Peyer's patch (tissue), 4 donors: ENCODE measurements around the gene CA5A. TPM values are rescaled to one million over a fixed set of nuclear protein-coding genes. Genes with fewer than 3 reads are reported as not detected.
"Not testable (repeated sequence)": the region's sequence is repeated elsewhere in the genome, so short reads cannot be mapped to it uniquely, and the experiment has no call there.

Experiments used
- DNase-seq, 3 donors: peaks; one replicate each; pipeline ENCODE4 v3.0.0-alpha.2; 2017 to 2019
- H3K27ac ChIP-seq, 4 donors: fragments of 200-600 bp; sonication (generic); one replicate each; pipeline ENCODE4 v1.5.1; 2016 to 2019
- H3K27me3 ChIP-seq, 2 donors: fragments of 200-600 bp; sonication (generic); one replicate each; pipeline ENCODE4 v1.5.1; 2019
- H3K36me3 ChIP-seq, 3 donors: fragments of 200-600 bp; sonication (generic); one replicate each; pipeline ENCODE4 v1.5.1; 2016 to 2019
- H3K4me1 ChIP-seq, 4 donors: fragments of 200-600 bp; sonication (generic); one replicate each; pipeline ENCODE4 v1.5.1; 2016 to 2019
- H3K4me3 ChIP-seq, 4 donors: fragments of 200-600 bp; sonication (generic); 1 replicate in 3 of 4; 2 replicates in 1 of 4; pipeline ENCODE4 v1.5.1; 2016 to 2019; ENCODE audit warnings: mild to moderate bottlenecking in 1 of 4
- H3K9me3 ChIP-seq, 4 donors: fragments of 200-600 bp; sonication (generic); one replicate each; pipeline ENCODE4 v1.5.1; 2016 to 2019; ENCODE audit warnings: mild to moderate bottlenecking in 1 of 4
- POLR2A ChIP-seq, 2 donors: fragments of 450-650 bp; IDR thresholded peaks; one replicate each; pipeline ENCODE4 v1.5.1; 2017; ENCODE audit warnings: antibody characterized with exemption in 2 of 2, mild to moderate bottlenecking in 2 of 2, moderate library complexity in 2 of 2
- total RNA-seq, 4 donors: library from RNA; depleted of rRNA; stranded (reverse); fragments of >200 nt; gene quantifications; one replicate each; pipeline ENCODE4 v1.1.0, GENCODE V29; 2016
- TF ChIP-seq, protein P1 (sequence below), 6 experiments: fragments of 450-650 bp in 4 of 6; fragments of 200-600 bp in 2 of 6; sonication (generic) in 1 of 6; IDR thresholded peaks; one replicate each; pipeline ENCODE4 v1.5.1; 2017 to 2019; ENCODE audit warnings: antibody characterized with exemption in 6 of 6, mild to moderate bottlenecking in 3 of 6, moderate library complexity in 1 of 6

Gene CA5A
- total RNA-seq, 4 donors from 2014 or later = not detected

DNA sequence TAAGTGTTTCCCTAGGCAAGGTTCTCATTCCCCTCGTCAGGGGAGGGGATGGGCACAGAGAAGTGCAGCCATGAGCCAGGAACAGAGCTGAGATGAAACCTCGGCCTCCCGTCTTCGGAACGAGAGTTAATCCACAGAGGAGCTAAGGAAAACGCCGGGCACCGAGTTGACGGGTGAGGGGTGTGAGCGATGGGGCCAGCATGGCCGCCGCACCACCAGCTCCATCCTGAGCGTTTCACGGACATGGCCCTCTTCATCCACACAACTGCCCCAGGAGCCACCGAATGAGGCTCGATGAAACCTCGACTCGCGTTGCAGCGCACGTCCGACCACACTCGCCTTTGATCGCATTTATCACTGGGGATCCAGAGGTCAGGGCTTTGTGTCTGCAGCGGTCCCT lies 21.5 kb downstream of the CA5A start:
- Histone ChIP-seq H3K27ac (no peak overlapping the region), H3K27me3 (no peaks in the 10 kb centered on the region), H3K4me3 (no peak overlapping the region), H3K36me3 (no peaks in the 10 kb centered on the region), H3K4me1 (no peaks in the 10 kb centered on the region), H3K9me3 (no peaks in the 10 kb centered on the region)
- no peak for DNase-seq
- TF ChIP-seq POLR2A (IDR thresholded peaks at IDR 0.05) = no peak
- TF ChIP-seq, protein P1, sequence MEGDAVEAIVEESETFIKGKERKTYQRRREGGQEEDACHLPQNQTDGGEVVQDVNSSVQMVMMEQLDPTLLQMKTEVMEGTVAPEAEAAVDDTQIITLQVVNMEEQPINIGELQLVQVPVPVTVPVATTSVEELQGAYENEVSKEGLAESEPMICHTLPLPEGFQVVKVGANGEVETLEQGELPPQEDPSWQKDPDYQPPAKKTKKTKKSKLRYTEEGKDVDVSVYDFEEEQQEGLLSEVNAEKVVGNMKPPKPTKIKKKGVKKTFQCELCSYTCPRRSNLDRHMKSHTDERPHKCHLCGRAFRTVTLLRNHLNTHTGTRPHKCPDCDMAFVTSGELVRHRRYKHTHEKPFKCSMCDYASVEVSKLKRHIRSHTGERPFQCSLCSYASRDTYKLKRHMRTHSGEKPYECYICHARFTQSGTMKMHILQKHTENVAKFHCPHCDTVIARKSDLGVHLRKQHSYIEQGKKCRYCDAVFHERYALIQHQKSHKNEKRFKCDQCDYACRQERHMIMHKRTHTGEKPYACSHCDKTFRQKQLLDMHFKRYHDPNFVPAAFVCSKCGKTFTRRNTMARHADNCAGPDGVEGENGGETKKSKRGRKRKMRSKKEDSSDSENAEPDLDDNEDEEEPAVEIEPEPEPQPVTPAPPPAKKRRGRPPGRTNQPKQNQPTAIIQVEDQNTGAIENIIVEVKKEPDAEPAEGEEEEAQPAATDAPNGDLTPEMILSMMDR (IDR thresholded peaks at IDR 0.05) = no peak

DNA sequence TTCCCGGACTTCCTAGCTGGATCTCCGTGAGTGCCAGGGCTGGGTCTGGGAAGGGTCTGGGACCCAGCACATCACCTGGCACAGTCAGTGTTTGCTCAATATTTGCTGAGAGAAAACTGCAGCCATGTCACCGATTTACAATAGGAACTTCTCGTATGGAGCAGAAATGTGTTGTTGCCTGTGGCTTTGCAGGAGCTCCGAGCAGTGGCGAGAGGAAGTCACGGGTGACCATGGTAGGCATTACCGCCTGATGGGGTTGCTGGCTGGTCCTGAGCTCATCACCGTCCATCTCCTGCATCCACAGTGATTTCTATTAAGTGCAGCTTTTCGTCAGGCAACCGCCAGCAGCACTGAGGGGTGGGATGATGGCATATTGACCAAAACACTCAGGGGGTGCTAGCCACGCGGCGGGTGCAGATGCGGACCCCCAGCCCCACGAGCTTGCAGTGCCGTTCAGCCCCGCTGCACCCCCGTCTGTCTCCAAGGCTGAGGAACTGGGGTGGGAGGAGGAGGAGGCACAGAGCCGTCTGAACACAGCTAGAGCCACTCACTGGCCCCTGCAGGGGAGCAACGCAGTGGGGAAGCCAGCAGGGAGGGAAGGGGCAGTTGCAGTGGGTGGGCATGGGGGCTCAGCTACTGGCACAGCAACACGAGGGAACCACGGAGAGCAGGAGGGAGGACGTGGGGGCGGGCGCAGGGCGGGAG lies 22.2 kb downstream of the CA5A start:
- not testable (repeated sequence) for H3K27me3 ChIP-seq, H3K9me3 ChIP-seq, H3K4me1 ChIP-seq, H3K4me3 ChIP-seq, DNase-seq, H3K36me3 ChIP-seq, H3K27ac ChIP-seq

DNA sequence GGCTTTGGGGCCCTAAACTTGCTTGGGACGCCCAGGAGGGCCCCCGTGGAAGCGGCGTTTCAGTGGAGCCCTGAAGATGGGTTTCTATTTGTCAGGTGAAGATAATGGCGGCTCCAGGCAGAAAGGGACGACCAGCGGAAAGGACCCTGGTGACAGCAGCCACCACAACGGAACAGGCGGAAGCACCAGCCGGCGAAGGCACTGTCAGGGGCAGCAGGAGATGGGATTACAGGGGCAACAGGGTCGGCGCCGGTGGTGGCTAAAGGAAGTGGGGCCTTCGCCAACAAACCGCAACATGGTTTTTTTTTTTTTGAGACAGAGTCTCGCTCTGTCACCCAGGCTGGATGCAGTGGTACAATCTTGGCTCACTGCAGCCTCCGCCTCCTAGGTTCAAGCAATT lies 23.6 kb downstream of the CA5A start:
- H3K27me3 ChIP-seq, H3K36me3 ChIP-seq, H3K9me3 ChIP-seq: not testable (repeated sequence)

DNA sequence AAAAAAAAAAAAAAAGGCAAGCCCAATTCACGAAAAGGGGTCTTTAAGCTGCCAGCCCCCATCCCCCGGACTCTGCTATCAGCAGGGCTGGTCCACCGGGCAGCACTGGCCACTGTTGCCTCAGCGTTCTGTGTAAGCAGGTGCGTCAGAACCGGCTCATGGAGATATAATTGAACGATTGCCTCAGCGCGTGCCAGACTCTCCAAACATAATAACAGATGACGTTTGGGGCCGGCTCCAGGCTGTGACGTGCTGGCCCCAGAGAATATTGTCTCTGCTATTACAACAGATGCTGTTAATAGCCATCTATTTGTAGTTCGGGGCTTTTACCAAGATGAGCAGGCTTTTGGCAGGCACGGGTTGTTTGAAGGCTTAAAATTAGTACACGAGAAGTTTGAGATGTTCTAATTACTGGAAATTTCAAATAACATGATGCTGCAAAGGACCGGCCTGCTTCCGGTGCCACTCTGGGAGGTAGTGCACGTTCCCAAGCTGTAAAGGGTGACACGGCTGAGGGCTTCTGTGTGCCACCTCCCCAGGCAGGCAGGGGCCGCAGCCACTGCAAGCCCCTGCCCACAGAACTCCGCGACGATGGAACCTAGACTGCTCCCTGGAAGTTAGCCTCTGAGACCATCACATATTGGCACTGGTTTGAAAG lies 25.1 kb downstream of the CA5A start:
- peak overlapping the region in 1 of 4 donors; percentile 17 for H3K27ac ChIP-seq
- not testable (repeated sequence) for H3K4me3 ChIP-seq, H3K9me3 ChIP-seq, H3K27me3 ChIP-seq, H3K36me3 ChIP-seq, H3K4me1 ChIP-seq
- peak in 1 of 3 donors; percentile 66 for DNase-seq

More for the DNA sequence above, 23.6 kb downstream of the CA5A start:
- not testable (repeated sequence) for H3K27ac ChIP-seq, H3K4me1 ChIP-seq, DNase-seq, H3K4me3 ChIP-seq

DNA sequence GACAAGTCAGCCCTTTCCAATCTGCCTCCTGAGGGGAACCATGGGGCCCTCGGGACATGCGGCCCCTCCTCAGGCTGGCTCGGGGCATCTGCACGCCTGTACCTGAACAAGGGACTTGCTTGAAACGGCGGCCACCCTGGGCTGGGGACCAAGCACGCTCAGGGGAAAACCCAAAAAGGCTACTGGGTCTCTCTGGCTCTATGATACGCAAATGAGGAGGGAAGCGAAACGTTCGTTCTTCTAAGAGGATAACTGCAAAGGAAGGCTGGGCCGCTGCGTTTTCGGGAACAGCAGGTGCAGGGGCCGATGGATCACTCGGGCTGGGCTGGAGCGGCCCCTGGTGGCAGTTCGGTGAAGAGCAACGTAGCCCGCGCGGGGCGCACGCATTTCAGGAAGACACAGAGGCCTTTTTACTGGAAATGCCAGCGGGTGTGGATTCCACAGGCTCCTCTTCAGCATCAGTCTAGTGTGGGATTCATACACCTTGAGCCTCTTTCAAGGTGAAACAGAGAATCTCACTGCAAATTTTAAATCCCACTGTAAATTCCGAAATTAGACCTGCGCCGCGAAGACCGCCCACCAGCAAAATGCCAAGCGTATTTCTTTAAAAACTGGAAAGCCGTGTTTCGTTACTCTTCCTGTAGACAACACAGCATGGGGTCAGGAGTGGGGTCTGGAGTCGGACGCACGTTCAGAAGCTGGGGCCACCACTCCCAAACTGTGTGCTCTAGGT lies 27.0 kb downstream of the CA5A start:
- not testable (repeated sequence) for H3K27ac ChIP-seq, H3K9me3 ChIP-seq, H3K36me3 ChIP-seq, H3K27me3 ChIP-seq, H3K4me1 ChIP-seq, H3K4me3 ChIP-seq
- DNase-seq = peak; percentile 73 to 89 (median 83)
- TF ChIP-seq, protein P1 (IDR thresholded peaks at IDR 0.05) = peak; percentile 85 to 90 (median 86)

DNA sequence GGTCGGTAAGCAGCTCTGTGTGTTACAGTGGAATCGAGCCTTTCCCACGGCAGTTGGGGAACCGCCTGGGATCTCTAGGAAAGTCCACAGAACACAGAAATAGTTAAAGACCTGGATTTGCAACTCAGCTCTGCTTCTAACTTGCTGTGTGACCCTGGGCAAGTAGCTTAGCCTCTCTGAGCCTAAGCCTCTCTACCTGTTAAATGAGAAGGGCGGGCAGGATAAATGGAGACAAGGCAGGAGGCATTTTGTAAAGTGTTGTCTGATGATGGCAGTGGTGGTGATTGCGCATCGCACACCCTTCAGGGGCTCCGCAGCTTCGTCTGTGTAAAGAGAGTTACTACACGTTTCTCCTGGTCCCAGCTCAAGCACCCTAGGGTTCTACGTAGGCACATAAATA lies 28.2 kb downstream of the CA5A start:
- not testable (repeated sequence) for H3K27ac ChIP-seq, H3K9me3 ChIP-seq

DNA sequence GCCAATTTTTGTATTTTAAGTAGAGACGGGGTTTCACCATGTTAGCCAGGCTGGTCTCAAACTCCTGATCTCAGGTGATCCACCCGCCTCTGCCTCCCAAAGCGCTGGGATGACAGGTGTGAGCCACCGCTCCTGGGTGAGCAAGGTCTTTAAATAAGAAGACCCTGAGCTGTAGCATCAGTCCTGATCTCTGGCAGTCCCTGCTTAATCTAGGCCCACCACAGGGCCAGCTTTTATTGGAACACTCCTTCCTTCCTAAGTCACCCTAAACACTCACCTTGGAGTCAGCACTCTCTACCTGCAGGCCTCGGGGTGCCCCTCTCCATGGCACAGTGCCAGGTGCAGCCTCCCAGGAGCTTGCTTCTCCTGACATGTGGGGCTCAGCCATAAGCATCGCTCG lies 30.8 kb downstream of the CA5A start:
- not testable (repeated sequence) for DNase-seq, H3K4me1 ChIP-seq, H3K36me3 ChIP-seq, H3K27me3 ChIP-seq, H3K9me3 ChIP-seq, H3K27ac ChIP-seq, H3K4me3 ChIP-seq

More for the DNA sequence above, 28.2 kb downstream of the CA5A start:
- H3K27me3 ChIP-seq, H3K4me1 ChIP-seq, H3K4me3 ChIP-seq, H3K36me3 ChIP-seq, DNase-seq: not testable (repeated sequence)

DNA sequence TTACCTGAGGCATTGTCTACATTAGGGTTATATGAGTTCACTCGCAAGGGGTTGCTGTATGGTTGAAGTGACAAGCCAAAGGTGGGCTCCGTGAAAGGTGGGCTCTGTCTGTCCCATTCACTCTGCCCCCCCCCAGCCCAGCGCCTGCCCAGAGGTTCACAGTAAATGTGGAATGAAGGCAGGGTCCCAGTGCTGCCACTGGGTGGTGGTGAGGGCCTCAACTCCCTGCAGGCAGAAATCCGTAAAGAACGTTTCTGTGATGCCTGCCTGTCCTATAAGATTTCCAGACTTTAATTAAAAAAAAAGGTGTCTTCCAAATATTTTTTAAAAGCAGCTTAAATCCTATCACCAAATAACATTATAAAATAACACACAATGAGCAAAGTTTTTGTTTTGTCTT lies 31.4 kb downstream of the CA5A start:
- not testable (repeated sequence) for DNase-seq, H3K27ac ChIP-seq, H3K27me3 ChIP-seq, H3K36me3 ChIP-seq, H3K4me3 ChIP-seq, H3K4me1 ChIP-seq, H3K9me3 ChIP-seq

DNA sequence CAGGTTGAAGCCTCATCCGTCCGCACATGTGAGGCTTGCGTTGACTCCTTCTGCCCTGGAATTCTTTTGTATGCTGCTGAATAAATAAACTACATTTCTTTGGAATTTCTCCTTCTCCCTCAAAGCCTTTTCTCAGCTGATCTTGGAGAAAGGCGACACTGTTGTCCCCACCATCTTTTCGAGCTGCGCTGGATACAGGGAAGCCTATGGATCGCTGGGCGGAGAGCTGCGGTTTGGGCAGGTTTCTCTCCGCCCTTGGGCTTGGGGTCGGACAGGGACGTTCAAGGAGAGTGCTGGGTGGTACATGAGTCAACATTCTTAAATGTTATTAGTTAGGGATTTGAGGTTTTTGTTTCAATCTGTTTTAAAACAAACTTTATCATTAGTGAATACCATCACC lies 35.8 kb downstream of the CA5A start:
- DNase-seq, H3K9me3 ChIP-seq, H3K27me3 ChIP-seq, H3K4me1 ChIP-seq, H3K36me3 ChIP-seq, H3K4me3 ChIP-seq, H3K27ac ChIP-seq: not testable (repeated sequence)
